ENCODE results near the gene GJA3. TPM values are rescaled to one million over a fixed set of nuclear protein-coding genes. Genes with fewer than 3 reads are reported as not detected.

Gene GJA3
- total and polyA plus RNA-seq, 9 of the 15 experiments (the other 6 are each of a cell fraction or from before 2014, with no cell fraction given): 0.03 to 0.13 (median 0.04) TPM; not detected in 4

GRCh38 chr13:20188667-20189553 is 28.1 kb upstream of the GJA3 start (continued):
- TF ChIP-seq ARID3A (IDR thresholded peaks at IDR 0.05; ENCODE audit: borderline replicate concordance, low read depth, low read length): no peak
- TF ChIP-seq TAF9B (IDR thresholded peaks at IDR 0.05; ENCODE audit: partially characterized antibody): no peak
- TF ChIP-seq ESRRA (IDR thresholded peaks at IDR 0.05; ENCODE audit: borderline replicate concordance, low read depth): 0 out of 2 replicates have a peak, but pooled peaks have one; percentile 32
- no peak for TF ChIP-seq NR4A1 (CRISPR knock-in tag; IDR thresholded peaks at IDR 0.05)
- no peak for TF ChIP-seq NR4A1 (tag; IDR thresholded peaks at IDR 0.05)
- no peak for TF ChIP-seq GABPB2 (CRISPR knock-in tag; conservative IDR thresholded peaks at IDR 0.05)
- no peak for TF ChIP-seq FOXP1 (CRISPR knock-in tag; IDR thresholded peaks at IDR 0.05)
- TF ChIP-seq NEUROD1 (IDR thresholded peaks at IDR 0.05; ENCODE audit: borderline replicate concordance, low read depth, low read length, partially characterized antibody): no peak
- TF ChIP-seq ETV5 (CRISPR knock-in tag; IDR thresholded peaks at IDR 0.05; ENCODE audit: low read depth): no peak
- TF ChIP-seq MAFF (IDR thresholded peaks at IDR 0.05; ENCODE audit: low read length): no peak
- 0 out of 4 replicates have a peak, but pooled peaks of 1 of the 2 experiments have one; percentile 30 for TF ChIP-seq KDM4B (IDR thresholded peaks at IDR 0.05; ENCODE audit: borderline replicate concordance in 2 of 2, low read depth in 1 of 2)
- no peak for TF ChIP-seq ID3 (CRISPR knock-in tag; IDR thresholded peaks at IDR 0.05)
- no peak for TF ChIP-seq ID3 (tag; IDR thresholded peaks at IDR 0.05)
- TF ChIP-seq HNRNPK (IDR thresholded peaks at IDR 0.05; ENCODE audit: low read depth, low read length, poor library complexity, severe bottlenecking): no peak
- no peak for TF ChIP-seq HIVEP1 (CRISPR knock-in tag; IDR thresholded peaks at IDR 0.05)
- TF ChIP-seq KAT2B (IDR thresholded peaks at IDR 0.05; ENCODE audit: low read depth, low read length): no peak
- TF ChIP-seq CBFA2T2 (conservative IDR thresholded peaks at IDR 0.05): no peak
- TF ChIP-seq PYGO2 (tag; IDR thresholded peaks at IDR 0.05): no peak
- no peak for TF ChIP-seq SNIP1 (IDR thresholded peaks at IDR 0.05; ENCODE audit: low read depth)
- no peak for TF ChIP-seq GATAD2B (IDR thresholded peaks at IDR 0.05; ENCODE audit: borderline replicate concordance)
- no peak for TF ChIP-seq SRSF9 (IDR thresholded peaks at IDR 0.05; ENCODE audit: borderline replicate concordance, low read depth, low read length)
- no peak for TF ChIP-seq NBN (IDR thresholded peaks at IDR 0.05; ENCODE audit: low read depth)
- TF ChIP-seq POLR2G (IDR thresholded peaks at IDR 0.05; ENCODE audit: low read depth, low read length): no peak
- no peak for TF ChIP-seq IFI16 (CRISPR knock-in tag; IDR thresholded peaks at IDR 0.05)
- no peak for TF ChIP-seq SNAPC5 (CRISPR knock-in tag; IDR thresholded peaks at IDR 0.05)
- no peak for TF ChIP-seq ZNF561 (CRISPR knock-in tag; conservative IDR thresholded peaks at IDR 0.05)
- no peak for TF ChIP-seq CGGBP1 (CRISPR knock-in tag; IDR thresholded peaks at IDR 0.05)
